Measurements from ENCODE around the gene GINS1.

Gene GINS1

DNA sequence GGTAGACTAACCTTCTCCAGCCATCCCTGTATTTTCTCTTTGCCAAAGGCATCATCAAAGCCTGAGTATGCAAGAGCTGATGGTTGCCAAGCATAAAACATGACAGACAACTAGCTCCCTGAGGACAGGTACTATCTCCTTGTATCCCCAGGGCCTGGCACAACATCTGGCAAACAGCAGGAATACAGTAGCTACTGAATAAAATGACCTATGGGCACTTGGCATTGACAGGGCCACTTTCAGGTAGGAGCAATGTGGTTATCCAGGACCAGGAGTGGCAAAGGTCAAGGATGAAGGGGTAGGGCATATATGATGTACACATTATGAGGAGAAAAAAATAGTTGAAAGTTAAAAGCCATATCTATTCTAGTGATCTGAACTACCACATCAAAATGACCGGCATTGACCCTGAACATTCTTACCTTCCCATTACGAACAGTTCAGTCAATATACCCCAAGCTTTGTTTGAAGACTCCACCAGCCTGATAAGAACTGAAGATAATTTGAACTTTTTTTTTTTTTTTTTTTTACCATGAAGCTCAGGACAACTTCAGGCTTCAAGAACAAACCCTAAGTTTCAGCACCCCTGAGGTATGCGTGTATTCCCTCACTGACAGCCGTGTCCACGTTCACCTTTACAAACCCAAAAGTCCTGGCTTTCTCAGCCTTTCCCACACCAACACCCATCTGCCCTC, 29.1 kb upstream of the GINS1 start:
- DNase-seq (ENCODE audit: low read depth), result no peak
- TF ChIP-seq, protein P1, sequence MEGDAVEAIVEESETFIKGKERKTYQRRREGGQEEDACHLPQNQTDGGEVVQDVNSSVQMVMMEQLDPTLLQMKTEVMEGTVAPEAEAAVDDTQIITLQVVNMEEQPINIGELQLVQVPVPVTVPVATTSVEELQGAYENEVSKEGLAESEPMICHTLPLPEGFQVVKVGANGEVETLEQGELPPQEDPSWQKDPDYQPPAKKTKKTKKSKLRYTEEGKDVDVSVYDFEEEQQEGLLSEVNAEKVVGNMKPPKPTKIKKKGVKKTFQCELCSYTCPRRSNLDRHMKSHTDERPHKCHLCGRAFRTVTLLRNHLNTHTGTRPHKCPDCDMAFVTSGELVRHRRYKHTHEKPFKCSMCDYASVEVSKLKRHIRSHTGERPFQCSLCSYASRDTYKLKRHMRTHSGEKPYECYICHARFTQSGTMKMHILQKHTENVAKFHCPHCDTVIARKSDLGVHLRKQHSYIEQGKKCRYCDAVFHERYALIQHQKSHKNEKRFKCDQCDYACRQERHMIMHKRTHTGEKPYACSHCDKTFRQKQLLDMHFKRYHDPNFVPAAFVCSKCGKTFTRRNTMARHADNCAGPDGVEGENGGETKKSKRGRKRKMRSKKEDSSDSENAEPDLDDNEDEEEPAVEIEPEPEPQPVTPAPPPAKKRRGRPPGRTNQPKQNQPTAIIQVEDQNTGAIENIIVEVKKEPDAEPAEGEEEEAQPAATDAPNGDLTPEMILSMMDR (IDR thresholded peaks at IDR 0.05; ENCODE audit: low read length, missing control alignments), result no peak

DNA sequence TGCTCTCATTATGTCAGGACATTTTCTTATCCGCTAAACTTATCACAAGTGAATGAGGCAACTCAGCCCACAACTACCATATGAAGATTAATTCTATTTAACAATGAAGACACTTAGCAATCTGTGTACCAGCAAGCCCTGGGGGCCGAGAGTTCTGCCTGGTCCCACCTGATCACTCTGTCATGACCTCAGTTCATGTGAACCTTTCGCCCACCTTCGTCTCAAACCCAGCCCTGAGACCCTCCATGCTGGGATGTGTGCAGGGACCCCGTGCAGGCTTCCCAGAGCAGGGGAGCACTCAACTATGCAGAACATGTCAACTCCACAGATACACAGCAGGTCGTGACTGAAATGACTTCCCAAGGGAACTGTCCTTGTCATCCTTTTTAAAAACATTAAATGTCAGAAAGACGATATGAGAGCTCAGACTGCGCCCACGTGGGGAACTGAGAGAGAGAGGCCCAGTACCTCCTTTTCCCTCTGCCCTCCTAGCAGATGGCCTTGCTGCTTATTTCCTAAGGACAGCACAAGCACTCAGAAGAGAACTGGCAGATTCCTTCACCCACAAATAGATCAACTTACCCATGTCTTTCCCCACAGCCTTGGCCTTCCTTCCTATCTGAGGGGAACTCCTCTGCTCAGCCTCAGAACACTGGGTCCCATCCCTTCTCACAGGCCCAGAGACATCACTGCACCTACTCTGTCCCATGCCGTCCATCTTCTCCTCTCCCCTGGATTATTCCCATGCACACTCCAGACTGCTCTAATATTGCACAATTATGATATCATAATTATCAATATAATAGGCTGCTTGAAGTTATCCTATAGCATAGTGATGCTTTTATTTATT, 28.4 kb upstream of the GINS1 start:
- TF ChIP-seq, protein P1 (IDR thresholded peaks at IDR 0.05; ENCODE audit: low read length, missing control alignments), result no peak
- H3K4me3 ChIP-seq (replicated peaks; ENCODE audit: low read depth, low read length), result no peak overlapping the region
- no peak for DNase-seq (ENCODE audit: low read depth)

More for the DNA sequence above, 29.1 kb upstream of the GINS1 start:
- H3K4me3 ChIP-seq (replicated peaks; ENCODE audit: low read depth, low read length), result no peak overlapping the region

DNA sequence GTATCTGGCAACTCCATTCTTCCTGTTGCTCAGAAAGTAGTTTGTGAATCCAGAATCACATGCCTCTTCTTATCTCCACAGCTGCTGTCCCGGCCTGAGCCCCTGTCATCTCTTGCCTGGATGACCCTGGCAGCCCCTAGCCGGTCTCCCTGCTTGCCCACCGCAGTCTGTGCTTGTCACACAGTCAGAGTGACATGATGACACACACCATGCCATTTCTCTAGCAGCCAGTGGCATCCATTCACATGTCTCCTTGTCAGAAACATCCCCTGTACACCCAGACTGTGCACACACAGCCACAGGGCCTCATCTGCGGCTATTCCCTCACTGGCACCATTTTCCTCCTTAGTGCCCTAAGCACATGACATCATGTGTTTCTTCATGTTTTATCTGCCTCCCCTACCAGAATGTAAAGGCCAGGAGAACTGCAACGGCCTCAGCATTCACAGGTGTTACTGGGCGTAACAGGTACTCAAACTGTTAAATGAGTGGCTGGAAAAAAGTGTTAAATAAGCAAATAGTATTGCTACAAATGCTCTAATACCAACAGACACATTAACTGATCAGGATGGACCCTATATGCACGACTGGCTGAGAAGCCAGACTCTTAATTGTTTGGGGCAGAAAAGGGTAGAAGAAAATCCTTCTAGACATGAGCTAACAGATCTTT, 26.4 kb upstream of the GINS1 start:
- TF ChIP-seq, protein P1 (IDR thresholded peaks at IDR 0.05; ENCODE audit: low read length, missing control alignments), result no peak
- DNase-seq (ENCODE audit: low read depth), result no peak
- no peak overlapping the region for H3K4me3 ChIP-seq (replicated peaks; ENCODE audit: low read depth, low read length)

DNA sequence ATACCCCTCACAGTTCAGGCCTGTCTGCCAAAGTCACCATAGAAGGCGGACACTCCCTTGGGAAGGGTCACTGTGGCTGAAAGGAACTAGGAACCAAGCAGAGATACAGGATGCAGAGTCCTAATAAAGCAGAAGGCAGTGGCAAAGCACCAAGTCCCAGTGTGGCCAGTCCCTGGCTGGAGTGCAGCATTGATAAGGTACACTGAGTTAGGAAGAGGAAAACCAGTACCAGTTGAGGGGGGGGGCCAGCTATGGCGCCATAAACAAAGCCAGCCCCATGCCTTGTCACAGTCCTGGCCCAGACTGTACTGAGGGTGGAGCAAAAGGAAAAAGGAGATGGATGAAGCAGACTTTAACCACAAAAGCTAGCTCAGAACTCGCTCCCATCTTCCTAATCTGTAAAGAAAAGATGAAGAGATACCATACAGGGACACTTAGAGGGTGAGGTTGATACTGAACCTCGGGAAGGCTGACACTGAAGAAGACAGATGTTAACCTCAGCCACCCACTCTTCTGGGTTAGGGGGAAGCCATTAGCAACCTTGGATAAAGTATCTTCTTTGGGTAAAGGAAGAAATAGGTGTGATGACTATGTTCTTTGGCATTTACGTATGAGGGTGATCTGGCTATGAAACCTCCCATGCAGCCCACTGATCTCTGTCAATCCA, 24.6 kb upstream of the GINS1 start:
- TF ChIP-seq, protein P1 (IDR thresholded peaks at IDR 0.05; ENCODE audit: low read length, missing control alignments), result no peak
- no peak for DNase-seq (ENCODE audit: low read depth)
- H3K4me3 ChIP-seq (replicated peaks; ENCODE audit: low read depth, low read length), result no peak overlapping the region

DNA sequence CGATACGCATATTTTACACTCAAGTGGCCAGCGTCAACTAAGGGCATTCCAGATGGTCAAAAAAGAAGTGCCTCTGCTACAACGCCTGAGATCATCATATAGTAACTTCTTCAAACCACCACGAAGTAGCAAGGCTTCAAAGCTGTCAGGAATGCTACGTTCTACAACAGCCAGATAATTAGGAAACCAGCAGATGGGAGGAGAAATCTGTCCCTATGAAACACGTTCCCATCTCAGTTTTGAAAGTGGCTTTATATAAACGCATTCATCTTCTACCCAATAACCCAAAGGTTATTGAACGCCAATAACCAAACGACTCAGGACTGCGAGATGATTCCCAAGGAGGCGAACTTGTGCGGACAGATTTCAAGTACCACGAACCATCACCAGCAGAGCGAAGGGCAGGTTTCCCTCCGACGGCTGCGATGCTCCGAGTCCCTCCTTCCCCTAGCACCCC, 18.0 kb upstream of the GINS1 start:
- peak overlapping the region; percentile 77 for H3K4me3 ChIP-seq (replicated peaks; ENCODE audit: low read depth, low read length)
- DNase-seq (ENCODE audit: low read depth), result peak; percentile 41
- TF ChIP-seq, protein P1 (IDR thresholded peaks at IDR 0.05; ENCODE audit: low read length, missing control alignments), result no peak

DNA sequence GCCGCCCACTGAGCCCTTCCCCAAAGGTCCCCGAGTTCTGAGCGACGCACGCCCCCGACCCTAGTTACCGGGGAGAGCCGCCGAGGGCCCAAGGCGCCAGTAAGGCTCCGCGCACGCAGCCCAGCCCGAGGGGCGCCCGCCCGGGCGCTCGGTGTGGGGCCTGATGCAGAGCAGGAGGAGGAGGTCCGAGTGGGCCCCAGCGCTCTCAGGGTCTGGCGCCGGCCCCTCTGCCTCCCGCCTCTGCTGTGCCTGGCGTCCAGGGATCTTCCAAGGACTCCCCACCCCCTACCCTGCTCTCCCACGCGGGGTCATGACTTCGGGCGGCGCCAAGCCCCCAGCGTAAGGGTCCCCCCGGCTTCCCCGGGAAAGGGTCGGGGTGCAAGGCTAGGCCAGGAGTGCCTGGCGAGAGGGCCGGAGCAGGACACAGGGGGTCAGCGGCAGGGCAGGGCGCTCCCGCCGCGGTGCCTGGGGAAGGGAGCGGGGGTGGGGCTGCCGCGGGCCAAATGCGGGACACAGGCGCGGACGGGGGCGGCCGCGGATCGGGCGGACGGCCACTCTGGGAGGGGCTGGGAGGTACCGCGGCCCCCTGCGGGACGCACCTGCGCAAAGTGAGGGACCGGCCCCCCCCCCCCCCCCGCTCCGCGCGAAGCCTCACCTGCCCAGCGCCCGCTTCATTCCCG, 17.5 kb upstream of the GINS1 start:
- no peak for DNase-seq (ENCODE audit: low read depth)
- TF ChIP-seq, protein P1 (IDR thresholded peaks at IDR 0.05; ENCODE audit: low read length, missing control alignments), result no peak
- H3K4me3 ChIP-seq (replicated peaks; ENCODE audit: low read depth, low read length), result peak overlapping the region; percentile 77

Data from fibroblast of pulmonary artery (primary cell).